Epithelial cell of proximal tubule (primary cell): ENCODE measurements around the gene NR1H4. TPM values are rescaled to one million over a fixed set of nuclear protein-coding genes. Genes with fewer than 3 reads are reported as not detected.

Experiments used
- DNase-seq: peaks from one replicate; pipeline ENCODE4 v3.0.0-alpha.2; 2011; ENCODE audit warnings: low read depth
- H3K4me3 ChIP-seq: 2 replicates; pipeline ENCODE4 v1.5.1; 2011; ENCODE audit warnings: low read depth, mild to moderate bottlenecking, low read length
- CTCF ChIP-seq: conservative IDR thresholded peaks from 2 replicates; pipeline ENCODE4 v1.5.1; 2012; ENCODE audit warnings: low read depth, mild to moderate bottlenecking, low read length
- total RNA-seq: library from RNA; depleted of rRNA; stranded (reverse); fragments of >200 nt; gene quantifications from 2 replicates; pipeline ENCODE4 v1.2.3, GENCODE V29; 2015

The NR1H4 gene
- total RNA-seq, 1 donor from 2014 or later: not detected

GRCh38 chr12:100450735-100451134 is 22.9 kb upstream of the NR1H4 start:
- H3K4me3 ChIP-seq: no peak overlapping the region
- DNase-seq: no peak
- no peak for TF ChIP-seq CTCF

- DNase-seq: no peak
- TF ChIP-seq CTCF: no peak
- H3K4me3 ChIP-seq: no peak overlapping the region
Measured at GRCh38 chr12:100453951-100454350, 19.7 kb upstream of the NR1H4 start.

- no peak for DNase-seq
- no peak for TF ChIP-seq CTCF
Measured at GRCh38 chr12:100455896-100456295, 17.8 kb upstream of the NR1H4 start.

GRCh38 chr12:100458191-100458590 is 15.5 kb upstream of the NR1H4 start:
- TF ChIP-seq CTCF: no peak
- no peak for DNase-seq
- H3K4me3 ChIP-seq: no peak overlapping the region

More at GRCh38 chr12:100455896-100456295, 17.8 kb upstream of the NR1H4 start:
- no peak overlapping the region for H3K4me3 ChIP-seq

- H3K4me3 ChIP-seq: no peak overlapping the region
- TF ChIP-seq CTCF: no peak
- DNase-seq: no peak
Measured at GRCh38 chr12:100460702-100461101, 13.0 kb upstream of the NR1H4 start.

GRCh38 chr12:100461330-100461973 is 12.2 kb upstream of the NR1H4 start:
- no peak for TF ChIP-seq CTCF

GRCh38 chr12:100463661-100464060 is 10.0 kb upstream of the NR1H4 start:
- no peak for TF ChIP-seq CTCF
- no peak overlapping the region for H3K4me3 ChIP-seq
- DNase-seq: no peak

More at GRCh38 chr12:100461330-100461973, 12.2 kb upstream of the NR1H4 start:
- DNase-seq: no peak
- H3K4me3 ChIP-seq: no peak overlapping the region
